Measurements from ENCODE around the gene GPR37L1. TPM values are rescaled to one million over a fixed set of nuclear protein-coding genes. Genes with fewer than 3 reads are reported as not detected.
"Not testable (repeated sequence)": the region's sequence is repeated elsewhere in the genome, so short reads cannot be mapped to it uniquely, and the experiment has no call there.

Gene GPR37L1
- total and polyA plus RNA-seq, 2 donors: under 0.01 to 0.09 TPM

- Histone ChIP-seq H3K36me3 (ENCODE audit: control insufficient read depth in 2 of 2, insufficient read depth in 2 of 2, low read length in 1 of 2) (no peaks in the 10 kb centered on the region), H3K27me3 (ENCODE audit: control insufficient read depth in 2 of 2, insufficient read depth in 1 of 2, low read length in 1 of 2) (peaks cover 0 to 3% of the 10 kb centered on the region in 2 donors), H3K4me3 (ENCODE audit: low read length in 2 of 2) (no peak overlapping the region), H3K4me1 (ENCODE audit: control insufficient read depth in 2 of 2, insufficient read depth in 2 of 2, low read length in 2 of 2) (peaks cover 0 to 18% of the 10 kb centered on the region in 2 donors), H3K27ac (ENCODE audit: low read depth in 1 of 2, low read length in 1 of 2) (no peak overlapping the region), H3K9me3 (ENCODE audit: control insufficient read depth in 2 of 2, insufficient read depth in 1 of 2, low read length in 1 of 2) (no peaks in the 10 kb centered on the region)
- no peak for DNase-seq (ENCODE audit: low read depth in 6 of 9, low spot score in 9 of 9)
- WGBS: 95% methylated on average over 19 of the region's 19 CpGs
These were observed 57.4 kb downstream of the GPR37L1 start for GRCh38 chr1:202179828-202180750.

- not testable (repeated sequence) for DNase-seq (ENCODE audit: low read depth in 6 of 9, low spot score in 9 of 9); H3K27me3 ChIP-seq (ENCODE audit: control insufficient read depth in 2 of 2, insufficient read depth in 1 of 2, low read length in 1 of 2); H3K27ac ChIP-seq (ENCODE audit: low read depth in 1 of 2, low read length in 1 of 2); H3K36me3 ChIP-seq (ENCODE audit: control insufficient read depth in 2 of 2, insufficient read depth in 2 of 2, low read length in 1 of 2); H3K4me3 ChIP-seq (ENCODE audit: low read length in 2 of 2); H3K9me3 ChIP-seq (ENCODE audit: control insufficient read depth in 2 of 2, insufficient read depth in 1 of 2, low read length in 1 of 2)
- WGBS: 94% methylated on average over 2 of the region's 2 CpGs
- peaks cover 0 to 18% of the 10 kb centered on the region in 2 donors for H3K4me1 ChIP-seq (ENCODE audit: control insufficient read depth in 2 of 2, insufficient read depth in 2 of 2, low read length in 2 of 2)
These were observed 58.0 kb downstream of the GPR37L1 start for GRCh38 chr1:202180751-202181139.

GRCh38 chr1:202181586-202181985, 58.9 kb downstream of the GPR37L1 start:
- H3K36me3 ChIP-seq (ENCODE audit: control insufficient read depth in 2 of 2, insufficient read depth in 2 of 2, low read length in 1 of 2): no peaks in the 10 kb centered on the region
- H3K4me1 ChIP-seq (ENCODE audit: control insufficient read depth in 2 of 2, insufficient read depth in 2 of 2, low read length in 2 of 2): peaks cover 0 to 18% of the 10 kb centered on the region in 2 donors
- 95% methylated on average over 7 of the region's 7 CpGs for WGBS
- H3K4me3 ChIP-seq (ENCODE audit: low read length in 2 of 2): no peak overlapping the region
- no peak for DNase-seq (ENCODE audit: low read depth in 6 of 9, low spot score in 9 of 9)
- no peak overlapping the region for H3K27ac ChIP-seq (ENCODE audit: low read depth in 1 of 2, low read length in 1 of 2)
- H3K27me3 ChIP-seq (ENCODE audit: control insufficient read depth in 2 of 2, insufficient read depth in 1 of 2, low read length in 1 of 2): peaks cover 0 to 11% of the 10 kb centered on the region in 2 donors
- no peaks in the 10 kb centered on the region for H3K9me3 ChIP-seq (ENCODE audit: control insufficient read depth in 2 of 2, insufficient read depth in 1 of 2, low read length in 1 of 2)

- Histone ChIP-seq H3K27me3 (ENCODE audit: control insufficient read depth in 2 of 2, insufficient read depth in 1 of 2, low read length in 1 of 2) (peaks cover 0 to 11% of the 10 kb centered on the region in 2 donors), H3K4me1 (ENCODE audit: control insufficient read depth in 2 of 2, insufficient read depth in 2 of 2, low read length in 2 of 2) (peaks cover 0 to 18% of the 10 kb centered on the region in 2 donors), H3K4me3 (ENCODE audit: low read length in 2 of 2) (no peak overlapping the region), H3K9me3 (ENCODE audit: control insufficient read depth in 2 of 2, insufficient read depth in 1 of 2, low read length in 1 of 2) (no peaks in the 10 kb centered on the region), H3K27ac (ENCODE audit: low read depth in 1 of 2, low read length in 1 of 2) (no peak overlapping the region), H3K36me3 (ENCODE audit: control insufficient read depth in 2 of 2, insufficient read depth in 2 of 2, low read length in 1 of 2) (no peaks in the 10 kb centered on the region)
- DNase-seq (ENCODE audit: low read depth in 6 of 9, low spot score in 9 of 9): no peak
- 96% methylated on average over 8 of the region's 8 CpGs for WGBS
These were observed 59.5 kb downstream of the GPR37L1 start for GRCh38 chr1:202182040-202182877.

Other genes starting within 250 kb of the GPR37L1 start
- 0.57 TPM for gene SHISA4, start 234.0 kb upstream of the GPR37L1 start, total RNA-seq
- gene SHISA4, start 234.0 kb upstream of the GPR37L1 start, polyA plus RNA-seq: 5.0 TPM
- 0.24 TPM for gene LMOD1, start 176.4 kb upstream of the GPR37L1 start, total RNA-seq
- 17.1 TPM for gene LMOD1, start 176.4 kb upstream of the GPR37L1 start, polyA plus RNA-seq
- gene TIMM17A, start 167.4 kb upstream of the GPR37L1 start, total RNA-seq: 47.1 TPM
- gene TIMM17A, start 167.4 kb upstream of the GPR37L1 start, polyA plus RNA-seq: 48.9 TPM
- 20.0 TPM for gene RNPEP, start 140.3 kb upstream of the GPR37L1 start, total RNA-seq
- gene RNPEP, start 140.3 kb upstream of the GPR37L1 start, polyA plus RNA-seq: 39.7 TPM
- 2.3 TPM for gene ELF3, start 112.3 kb upstream of the GPR37L1 start, total RNA-seq
- 13.6 TPM for gene ELF3, start 112.3 kb upstream of the GPR37L1 start, polyA plus RNA-seq
- 16.7 TPM for gene ARL8A, start 21.8 kb downstream of the GPR37L1 start, total RNA-seq
- gene ARL8A, start 21.8 kb downstream of the GPR37L1 start, polyA plus RNA-seq: 29.5 TPM
- gene PTPN7, start 37.7 kb downstream of the GPR37L1 start, total RNA-seq: 114 TPM
- gene PTPN7, start 37.7 kb downstream of the GPR37L1 start, polyA plus RNA-seq: 75.2 TPM
- 0.05 TPM for gene LGR6, start 70.9 kb downstream of the GPR37L1 start, total RNA-seq
- gene LGR6, start 70.9 kb downstream of the GPR37L1 start, polyA plus RNA-seq: 1.0 TPM
- gene UBE2T, start 219.0 kb downstream of the GPR37L1 start, total RNA-seq: 67.6 TPM
- 9.5 TPM for gene UBE2T, start 219.0 kb downstream of the GPR37L1 start, polyA plus RNA-seq
- gene PPP1R12B, start 225.8 kb downstream of the GPR37L1 start, total RNA-seq: 7.5 TPM
- gene PPP1R12B, start 225.8 kb downstream of the GPR37L1 start, polyA plus RNA-seq: 8.2 TPM

Data from thymus (tissue), 11 donors.